SK-N-SH (cell line): ENCODE data around the gene CDC42SE2.

Experiments
- CHD2 ChIP-seq: fragments of 150-350 bp; IDR thresholded peaks from 2 replicates; pipeline ENCODE4 v1.6.1; 2018; ENCODE audit warnings: low read length; ENCODE audit not compliant: partially characterized antibody
- FOXJ3 ChIP-seq: sonication (generic); formaldehyde crosslinking; IDR thresholded peaks from 2 replicates; pipeline ENCODE4 v1.5.1; 2020; ENCODE audit warnings: mild to moderate bottlenecking, missing genetic modification reagents
- MAX ChIP-seq: IDR thresholded peaks from 2 replicates; pipeline ENCODE4 v1.4.0; 2012; ENCODE audit warnings: low read depth
- MXI1 ChIP-seq: IDR thresholded peaks from 2 replicates; pipeline ENCODE4 v1.6.1; 2012; ENCODE audit warnings: mild to moderate bottlenecking, low read depth, low read length, improper control_type of control experiment
- NFIC ChIP-seq: IDR thresholded peaks from 2 replicates; pipeline ENCODE4 v1.4.0; 2012; ENCODE audit warnings: borderline replicate concordance
- NRF1 ChIP-seq: IDR thresholded peaks from 2 replicates; pipeline ENCODE4 v1.6.1; 2012; ENCODE audit warnings: low read depth, mild to moderate bottlenecking, low read length
- POLR2AphosphoS5 ChIP-seq: IDR thresholded peaks from 2 replicates; pipeline ENCODE4 v1.6.1; 2012; ENCODE audit warnings: low read depth, low read length
- RAD21 ChIP-seq: IDR thresholded peaks from 2 replicates; pipeline ENCODE4 v1.6.1; 2012; ENCODE audit warnings: mild to moderate bottlenecking, low read length
- REST ChIP-seq: IDR thresholded peaks from 2 replicates; pipeline ENCODE4 v1.6.1; 2012; ENCODE audit warnings: mild to moderate bottlenecking, low read depth, low read length, moderate library complexity
- RFX5 ChIP-seq: IDR thresholded peaks from 2 replicates; pipeline ENCODE4 v1.6.1; 2012; ENCODE audit warnings: mild to moderate bottlenecking, improper control_type of control experiment, low read length
- YY1 ChIP-seq: IDR thresholded peaks from 2 replicates; pipeline ENCODE4 v1.4.0; 2012; ENCODE audit warnings: low read depth, mild to moderate bottlenecking
- TF ChIP-seq, protein P1 (sequence below): fragments of 200-600 bp; sonication (generic); IDR thresholded peaks from 2 replicates; pipeline ENCODE4 v1.6.1; 2017; ENCODE audit warnings: antibody characterized with exemption, mild to moderate bottlenecking, moderate library complexity
- TF ChIP-seq, protein P2 (sequence below): IDR thresholded peaks from 2 replicates; pipeline ENCODE4 v1.4.0; 2012; ENCODE audit warnings: low read depth, borderline replicate concordance

- TF ChIP-seq, protein P1, sequence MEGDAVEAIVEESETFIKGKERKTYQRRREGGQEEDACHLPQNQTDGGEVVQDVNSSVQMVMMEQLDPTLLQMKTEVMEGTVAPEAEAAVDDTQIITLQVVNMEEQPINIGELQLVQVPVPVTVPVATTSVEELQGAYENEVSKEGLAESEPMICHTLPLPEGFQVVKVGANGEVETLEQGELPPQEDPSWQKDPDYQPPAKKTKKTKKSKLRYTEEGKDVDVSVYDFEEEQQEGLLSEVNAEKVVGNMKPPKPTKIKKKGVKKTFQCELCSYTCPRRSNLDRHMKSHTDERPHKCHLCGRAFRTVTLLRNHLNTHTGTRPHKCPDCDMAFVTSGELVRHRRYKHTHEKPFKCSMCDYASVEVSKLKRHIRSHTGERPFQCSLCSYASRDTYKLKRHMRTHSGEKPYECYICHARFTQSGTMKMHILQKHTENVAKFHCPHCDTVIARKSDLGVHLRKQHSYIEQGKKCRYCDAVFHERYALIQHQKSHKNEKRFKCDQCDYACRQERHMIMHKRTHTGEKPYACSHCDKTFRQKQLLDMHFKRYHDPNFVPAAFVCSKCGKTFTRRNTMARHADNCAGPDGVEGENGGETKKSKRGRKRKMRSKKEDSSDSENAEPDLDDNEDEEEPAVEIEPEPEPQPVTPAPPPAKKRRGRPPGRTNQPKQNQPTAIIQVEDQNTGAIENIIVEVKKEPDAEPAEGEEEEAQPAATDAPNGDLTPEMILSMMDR: no peak
- TF ChIP-seq CHD2 (no peak), NRF1 (no peak), RAD21 (no peak), POLR2AphosphoS5 (no peak), REST (no peak), YY1 (no peak), NFIC (no peak), FOXJ3 (CRISPR knock-in tag) (no peak), MXI1 (no peak), MAX (no peak), RFX5 (no peak)
- TF ChIP-seq, protein P2, sequence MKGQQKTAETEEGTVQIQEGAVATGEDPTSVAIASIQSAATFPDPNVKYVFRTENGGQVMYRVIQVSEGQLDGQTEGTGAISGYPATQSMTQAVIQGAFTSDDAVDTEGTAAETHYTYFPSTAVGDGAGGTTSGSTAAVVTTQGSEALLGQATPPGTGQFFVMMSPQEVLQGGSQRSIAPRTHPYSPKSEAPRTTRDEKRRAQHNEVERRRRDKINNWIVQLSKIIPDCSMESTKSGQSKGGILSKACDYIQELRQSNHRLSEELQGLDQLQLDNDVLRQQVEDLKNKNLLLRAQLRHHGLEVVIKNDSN: no peak
Observed at GRCh38 chr5:131396630-131397273, 132.9 kb downstream of the CDC42SE2 start.
